ENCODE measurements around the gene ADGRA1.
"Not testable (repeated sequence)": the region's sequence is repeated elsewhere in the genome, so short reads cannot be mapped to it uniquely, and the experiment has no call there.

ADGRA1 gene

GRCh38 chr10:133150656-133151055 is 62.9 kb downstream of the ADGRA1 start:
- TF ChIP-seq CTCF (IDR thresholded peaks at IDR 0.05; ENCODE audit: low read depth, low read length) = no peak
- H3K4me3 ChIP-seq (ENCODE audit: low read depth, low read length) = no peak overlapping the region
- no peak for DNase-seq (ENCODE audit: low read depth, low spot score)
- in situ Hi-C loops (cut with HindIII; ENCODE audit: low sequenced_read_pairs) = no loop called here

GRCh38 chr10:133151071-133151470 is 63.3 kb downstream of the ADGRA1 start:
- in situ Hi-C loops (cut with HindIII; ENCODE audit: low sequenced_read_pairs); H3K4me3 ChIP-seq (ENCODE audit: low read depth, low read length); DNase-seq (ENCODE audit: low read depth, low spot score): not testable (repeated sequence)

- no peak for TF ChIP-seq CTCF (IDR thresholded peaks at IDR 0.05; ENCODE audit: low read depth, low read length)
- in situ Hi-C loops (cut with HindIII; ENCODE audit: low sequenced_read_pairs) = no loop called here
- no peak for DNase-seq (ENCODE audit: low read depth, low spot score)
- H3K4me3 ChIP-seq (ENCODE audit: low read depth, low read length) = no peak overlapping the region
These were observed 63.8 kb downstream of the ADGRA1 start for GRCh38 chr10:133151543-133151972.

- TF ChIP-seq CTCF (IDR thresholded peaks at IDR 0.05; ENCODE audit: low read depth, low read length) = no peak
- no peak overlapping the region for H3K4me3 ChIP-seq (ENCODE audit: low read depth, low read length)
These were observed 66.7 kb downstream of the ADGRA1 start for GRCh38 chr10:133154411-133154810.

GRCh38 chr10:133154996-133155778 is 67.5 kb downstream of the ADGRA1 start:
- DNase-seq (ENCODE audit: low read depth, low spot score) = no peak
- H3K4me3 ChIP-seq (ENCODE audit: low read depth, low read length) = no peak overlapping the region
- in situ Hi-C loops (cut with HindIII; ENCODE audit: low sequenced_read_pairs) = no loop called here
- no peak for TF ChIP-seq CTCF (IDR thresholded peaks at IDR 0.05; ENCODE audit: low read depth, low read length)

More at GRCh38 chr10:133154411-133154810, 66.7 kb downstream of the ADGRA1 start:
- no peak for DNase-seq (ENCODE audit: low read depth, low spot score)
- in situ Hi-C loops (cut with HindIII; ENCODE audit: low sequenced_read_pairs) = no loop called here

- TF ChIP-seq CTCF (IDR thresholded peaks at IDR 0.05; ENCODE audit: low read depth, low read length) = no peak
- in situ Hi-C loops (cut with HindIII; ENCODE audit: low sequenced_read_pairs) = no loop called here
- H3K4me3 ChIP-seq (ENCODE audit: low read depth, low read length) = no peak overlapping the region
- DNase-seq (ENCODE audit: low read depth, low spot score) = no peak
These were observed 69.2 kb downstream of the ADGRA1 start for GRCh38 chr10:133156674-133157579.

All from astrocyte of the spinal cord (primary cell).